AG04449 (cell line): ENCODE measurements around the gene ANAPC2.

ENCODE experiments used
- CTCF ChIA-PET: fragments of 350-600 bp; formaldehyde crosslinking; extraction: SDS; loops from one replicate; lab custom pipeline; 2021; ENCODE audit warnings: antibody characterized with exemption; lab: Yijun Ruan, JAX
- POLR2A ChIA-PET: fragments of 400-600, 350-600 bp; formaldehyde crosslinking; extraction: SDS; loops from one replicate; lab custom pipeline; 2020; ENCODE audit warnings: antibody characterized with exemption, inconsistent platforms; lab: Yijun Ruan, JAX
- DNase-seq: peaks from one replicate; pipeline ENCODE4 v3.0.0-alpha.2; 2010; ENCODE audit warnings: low read depth, low spot score
- H3K4me3 ChIP-seq: 2 replicates; pipeline ENCODE4 v1.5.1; 2011; ENCODE audit warnings: low read depth, mild to moderate bottlenecking, control low read depth, low read length
- CTCF ChIP-seq: IDR thresholded peaks from one replicate; pipeline ENCODE4 v1.5.1; 2011; ENCODE audit warnings: mild to moderate bottlenecking, moderate library complexity, low read length, control low read depth, inconsistent platforms; ENCODE audit not compliant: insufficient read depth; ENCODE audit errors: missing control alignments

ANAPC2 gene

GRCh38 chr9:137180491-137180890, 7.9 kb downstream of the ANAPC2 start:
- no peak for TF ChIP-seq CTCF
- no peak for DNase-seq
- CTCF ChIA-PET = interaction anchor here (0.9 kb wide), 1 partner anchor 42 kb away, joined by 4 read pairs; the partner anchor contains the start of gene RNF208
- POLR2A ChIA-PET = interaction anchor here (0.8 kb wide), 1 partner anchor 20 kb away, joined by 3 read pairs; no protein-coding TSS in a partner anchor
- no peak overlapping the region for H3K4me3 ChIP-seq

GRCh38 chr9:137179761-137180160, 8.6 kb downstream of the ANAPC2 start:
- H3K4me3 ChIP-seq = no peak overlapping the region
- POLR2A ChIA-PET = no interaction called here
- DNase-seq = no peak
- CTCF ChIA-PET = interaction anchor here (0.9 to 2.1 kb wide), 2 partner anchors 10 to 25 kb away, joined by 3 to 7 read pairs; partner anchors contain the start of gene LRRC26
- TF ChIP-seq CTCF = no peak

- TF ChIP-seq CTCF = no peak
- CTCF ChIA-PET = interaction anchor here (0.9 to 2.1 kb wide), 3 partner anchors 10 to 58 kb away, joined by 3 to 7 read pairs (median 3); partner anchors contain the start of gene LRRC26
- no peak for DNase-seq
- no peak overlapping the region for H3K4me3 ChIP-seq
- POLR2A ChIA-PET = no interaction called here
Measured at GRCh38 chr9:137178939-137179630, 9.3 kb downstream of the ANAPC2 start.

GRCh38 chr9:137178201-137178938, 10.0 kb downstream of the ANAPC2 start:
- no peak for TF ChIP-seq CTCF
- no peak for DNase-seq
- H3K4me3 ChIP-seq = no peak overlapping the region
- ChIA-PET CTCF (interaction anchor here (0.9 to 5.4 kb wide), 5 partner anchors 9 to 58 kb away, joined by 3 to 30 read pairs (median 6); partner anchors contain the start of genes ANAPC2, LRRC26 and SSNA1), POLR2A (no interaction called here)

GRCh38 chr9:137176302-137177182, 11.8 kb downstream of the ANAPC2 start:
- DNase-seq = no peak
- H3K4me3 ChIP-seq = no peak overlapping the region
- ChIA-PET POLR2A (interaction anchor here (0.8 to 1.1 kb wide), 3 partner anchors 12 to 64 kb away, joined by 3 read pairs; partner anchors contain the start of genes ANAPC2, SSNA1 and TUBB4B), CTCF (interaction anchor here (0.8 to 5.4 kb wide), 8 partner anchors 10 to 86 kb away, joined by 3 to 30 read pairs (median 3); partner anchors contain the start of genes ANAPC2, RNF224 and SSNA1)
- peak; percentile 54 for TF ChIP-seq CTCF
